Measurements from ENCODE around the gene RPUSD4.

The RPUSD4 gene

DNA sequence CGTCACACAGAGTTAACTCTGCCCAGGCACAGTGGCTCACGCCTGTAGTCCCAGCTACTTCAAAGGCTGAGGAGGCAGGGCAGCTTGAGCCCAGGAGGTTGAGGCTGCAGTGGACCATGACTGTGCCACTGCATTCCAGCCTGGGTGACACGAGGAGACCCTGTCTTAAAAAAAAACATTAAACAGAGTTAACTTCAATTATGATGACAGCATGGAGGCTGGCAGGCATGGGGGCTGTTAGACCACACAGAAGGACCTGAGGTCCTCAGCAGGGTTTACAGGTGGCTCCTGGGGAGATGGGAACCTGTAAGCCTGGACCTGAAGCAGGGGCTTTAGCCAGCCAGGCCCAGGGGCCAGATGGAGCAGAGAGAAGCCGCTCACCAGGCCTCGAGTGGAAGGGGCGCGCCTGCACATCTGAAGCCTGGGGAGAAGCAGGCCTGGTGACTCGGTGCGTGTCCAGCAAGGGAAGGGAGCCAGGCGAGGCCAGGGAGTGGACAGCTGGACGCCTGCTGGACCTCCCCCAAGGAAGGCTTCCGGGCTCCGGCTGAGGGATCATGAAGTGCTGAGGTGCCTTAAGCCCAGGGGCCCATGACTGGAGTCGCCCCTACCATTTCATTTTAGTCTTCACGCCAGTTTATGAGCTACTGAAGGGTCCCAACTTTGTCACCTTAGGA lies 25.3 kb downstream of the RPUSD4 start:
- TF ChIP-seq, protein P1, sequence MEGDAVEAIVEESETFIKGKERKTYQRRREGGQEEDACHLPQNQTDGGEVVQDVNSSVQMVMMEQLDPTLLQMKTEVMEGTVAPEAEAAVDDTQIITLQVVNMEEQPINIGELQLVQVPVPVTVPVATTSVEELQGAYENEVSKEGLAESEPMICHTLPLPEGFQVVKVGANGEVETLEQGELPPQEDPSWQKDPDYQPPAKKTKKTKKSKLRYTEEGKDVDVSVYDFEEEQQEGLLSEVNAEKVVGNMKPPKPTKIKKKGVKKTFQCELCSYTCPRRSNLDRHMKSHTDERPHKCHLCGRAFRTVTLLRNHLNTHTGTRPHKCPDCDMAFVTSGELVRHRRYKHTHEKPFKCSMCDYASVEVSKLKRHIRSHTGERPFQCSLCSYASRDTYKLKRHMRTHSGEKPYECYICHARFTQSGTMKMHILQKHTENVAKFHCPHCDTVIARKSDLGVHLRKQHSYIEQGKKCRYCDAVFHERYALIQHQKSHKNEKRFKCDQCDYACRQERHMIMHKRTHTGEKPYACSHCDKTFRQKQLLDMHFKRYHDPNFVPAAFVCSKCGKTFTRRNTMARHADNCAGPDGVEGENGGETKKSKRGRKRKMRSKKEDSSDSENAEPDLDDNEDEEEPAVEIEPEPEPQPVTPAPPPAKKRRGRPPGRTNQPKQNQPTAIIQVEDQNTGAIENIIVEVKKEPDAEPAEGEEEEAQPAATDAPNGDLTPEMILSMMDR (IDR thresholded peaks at IDR 0.05; ENCODE audit: extremely low read depth, insufficient read depth, missing control alignments), result no peak
- in situ Hi-C loops (cut with MboI; ENCODE audit: low pct_unique_long_range_greater_than_20kb, low sequenced_read_pairs, unreplicated experiment), result no loop called here
- DNase-seq (ENCODE audit: low spot score), result no peak

DNA sequence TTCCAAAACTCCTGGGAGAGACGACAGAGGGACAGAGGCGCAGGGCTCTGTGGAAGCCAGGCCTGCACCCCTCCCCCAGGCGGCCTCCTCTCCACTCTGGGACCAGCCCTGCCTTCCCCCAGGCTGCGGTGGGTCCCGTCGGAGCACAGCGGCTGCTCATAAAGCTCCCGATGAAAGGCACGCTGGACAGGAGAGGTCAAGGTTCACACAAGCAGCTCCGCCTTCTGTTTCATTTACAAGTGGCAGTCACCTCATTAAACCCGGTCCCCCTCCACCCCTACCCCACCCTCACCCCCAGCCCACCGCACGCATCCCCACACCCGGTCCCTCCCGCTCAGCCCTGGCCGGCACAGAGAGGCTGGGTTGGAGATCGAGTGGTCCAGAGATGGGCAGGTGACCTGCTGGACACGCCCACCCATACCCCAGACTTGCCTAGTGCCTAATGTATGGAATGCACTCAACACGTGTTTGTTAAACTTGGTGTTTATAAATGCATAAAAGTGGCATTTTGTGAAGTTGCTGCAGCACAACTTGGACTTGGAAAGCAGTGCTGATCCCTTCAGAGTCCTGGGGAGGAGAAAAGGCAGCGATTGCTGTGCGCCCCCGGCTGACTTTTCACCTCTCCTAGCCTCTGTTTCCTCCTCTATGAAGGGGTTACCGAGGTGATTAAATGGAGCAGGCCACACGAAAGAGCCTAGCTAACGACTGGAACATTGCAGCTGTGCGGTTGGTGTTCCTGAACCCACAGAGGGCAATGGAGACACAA lies 26.0 kb downstream of the RPUSD4 start:
- TF ChIP-seq, protein P1 (IDR thresholded peaks at IDR 0.05; ENCODE audit: extremely low read depth, insufficient read depth, missing control alignments), result no peak
- no peak for DNase-seq (ENCODE audit: low spot score)

DNA sequence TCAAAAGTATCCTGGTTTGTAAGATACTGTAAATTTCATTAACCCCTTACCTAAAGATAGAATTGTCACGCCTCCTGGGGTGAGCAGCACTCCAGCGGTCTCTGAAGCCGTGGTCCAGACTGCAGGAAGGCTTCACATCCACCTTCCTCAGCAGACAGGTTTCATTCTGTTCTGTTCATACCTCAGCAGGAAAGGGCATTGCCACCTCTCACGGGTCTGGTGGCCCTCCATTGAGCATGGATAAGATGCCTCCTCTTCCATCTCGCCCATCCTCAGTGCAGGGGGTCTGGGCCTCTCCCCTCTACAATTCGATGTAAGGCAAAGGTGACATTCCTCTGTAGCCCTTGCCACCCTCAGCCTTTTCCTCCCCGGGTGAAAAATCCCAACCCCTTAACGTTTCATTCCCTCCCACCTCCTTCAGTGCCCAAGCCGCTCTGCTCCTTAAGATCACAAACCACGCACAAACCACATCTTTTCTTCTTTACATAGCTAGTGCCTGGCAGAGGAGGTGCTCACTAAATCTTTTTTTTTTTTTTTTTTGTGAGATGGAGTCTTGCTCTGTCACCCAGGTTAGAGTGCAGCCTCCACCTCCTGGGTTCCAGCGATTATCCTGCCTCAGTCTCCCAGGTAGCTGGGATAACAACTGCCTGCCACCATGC lies 28.5 kb downstream of the RPUSD4 start:
- TF ChIP-seq, protein P1 (IDR thresholded peaks at IDR 0.05; ENCODE audit: extremely low read depth, insufficient read depth, missing control alignments), result no peak
- in situ Hi-C loops (cut with MboI; ENCODE audit: low pct_unique_long_range_greater_than_20kb, low sequenced_read_pairs, unreplicated experiment), result no loop called here
- no peak for DNase-seq (ENCODE audit: low spot score)

More for the DNA sequence above, 26.0 kb downstream of the RPUSD4 start:
- in situ Hi-C loops (cut with MboI; ENCODE audit: low pct_unique_long_range_greater_than_20kb, low sequenced_read_pairs, unreplicated experiment), result no loop called here

DNA sequence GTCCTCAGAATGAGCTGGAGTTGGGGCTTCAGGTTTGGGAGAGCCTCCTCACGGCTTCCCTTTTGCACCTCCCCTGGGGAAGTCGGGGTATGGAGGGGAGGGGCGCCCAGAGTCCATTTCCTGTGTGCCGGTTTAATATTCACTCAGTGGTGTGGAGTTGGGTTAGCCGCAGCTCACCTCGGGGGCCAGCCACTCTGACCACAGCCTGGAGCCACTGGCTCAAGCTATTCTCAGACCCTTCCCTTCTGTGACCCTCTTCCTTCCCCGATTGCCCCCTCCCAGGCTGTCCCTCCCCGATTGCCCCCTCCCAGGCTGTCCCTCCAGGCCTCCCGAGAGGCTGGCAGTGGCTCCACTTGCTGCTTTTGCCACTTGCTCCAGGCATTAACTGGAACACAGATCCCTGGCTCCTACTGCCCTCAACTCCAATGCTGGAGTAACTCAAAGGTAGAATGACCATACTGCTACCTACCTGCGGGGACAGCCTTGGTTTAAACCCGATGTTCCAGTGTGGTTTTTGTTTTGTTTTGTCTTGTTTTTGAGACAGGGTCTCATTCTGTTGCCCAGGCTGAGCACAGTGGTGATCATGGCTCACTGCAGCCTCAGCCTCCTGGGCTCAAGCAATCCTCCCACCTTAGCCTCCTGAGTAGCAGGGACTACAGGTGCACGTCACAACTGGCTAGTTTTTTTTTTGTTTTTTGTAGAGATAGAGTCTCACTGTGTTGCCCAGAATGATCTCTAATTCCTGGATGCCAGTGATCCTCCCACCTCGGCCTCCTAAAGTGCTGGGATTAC lies 29.3 kb downstream of the RPUSD4 start:
- in situ Hi-C loops (cut with MboI; ENCODE audit: low pct_unique_long_range_greater_than_20kb, low sequenced_read_pairs, unreplicated experiment), result no loop called here
- TF ChIP-seq, protein P1 (IDR thresholded peaks at IDR 0.05; ENCODE audit: extremely low read depth, insufficient read depth, missing control alignments), result no peak
- no peak for DNase-seq (ENCODE audit: low spot score)

DNA sequence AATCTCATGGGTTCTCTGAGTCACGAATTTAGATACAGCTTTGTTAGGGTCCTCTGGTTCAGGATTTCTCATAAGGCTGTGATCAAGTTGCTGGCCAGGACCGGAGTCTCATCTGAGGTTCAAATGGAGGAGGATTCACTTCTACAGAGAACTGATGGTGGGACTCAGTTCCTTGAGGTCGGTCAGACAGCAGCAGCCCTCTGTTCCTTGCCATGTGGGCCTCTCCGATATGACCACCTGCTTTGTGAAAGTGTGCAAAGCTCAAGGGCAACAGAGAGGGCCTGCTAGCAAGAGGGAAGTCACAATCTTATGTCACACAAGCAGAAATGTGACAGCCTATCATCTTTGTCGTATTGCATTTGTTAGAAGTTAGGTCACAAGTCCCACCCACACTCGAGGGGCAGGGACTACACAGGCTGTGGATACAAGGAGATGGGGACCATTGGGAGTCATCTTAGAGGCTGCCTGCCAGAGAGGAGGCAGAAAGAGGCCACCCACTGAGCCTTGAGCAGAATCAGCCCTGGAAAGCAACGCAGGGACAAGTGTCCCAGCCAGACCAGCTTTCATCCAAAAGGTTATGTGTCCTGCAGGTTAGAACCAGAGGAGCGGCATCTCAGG lies 34.5 kb downstream of the RPUSD4 start:
- in situ Hi-C loops (cut with MboI; ENCODE audit: low pct_unique_long_range_greater_than_20kb, low sequenced_read_pairs, unreplicated experiment), result no loop called here
- TF ChIP-seq, protein P1 (IDR thresholded peaks at IDR 0.05; ENCODE audit: extremely low read depth, insufficient read depth, missing control alignments), result no peak
- no peak for DNase-seq (ENCODE audit: low spot score)

DNA sequence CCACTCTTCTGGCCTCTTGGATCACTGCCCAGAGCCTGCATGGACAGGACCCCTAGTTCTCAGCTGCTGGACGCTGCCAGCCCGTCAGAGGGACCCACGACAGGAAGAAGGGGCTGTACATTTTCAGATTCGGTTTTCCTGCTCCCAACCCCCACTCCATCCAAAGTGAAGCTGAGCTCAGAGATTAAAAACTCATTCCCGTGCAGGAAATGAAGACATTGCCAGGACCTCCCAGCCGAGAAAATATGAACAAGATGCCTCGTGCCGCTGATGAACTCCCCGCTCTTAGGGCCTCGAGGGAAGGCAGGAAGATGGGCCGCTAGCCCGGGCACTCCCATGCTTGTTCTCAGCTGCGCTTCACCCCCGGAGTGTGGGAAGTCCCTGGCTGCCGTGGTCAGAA lies 36.1 kb downstream of the RPUSD4 start:
- in situ Hi-C loops (cut with MboI; ENCODE audit: low pct_unique_long_range_greater_than_20kb, low sequenced_read_pairs, unreplicated experiment), result no loop called here
- DNase-seq (ENCODE audit: low spot score), result no peak
- TF ChIP-seq, protein P1 (IDR thresholded peaks at IDR 0.05; ENCODE audit: extremely low read depth, insufficient read depth, missing control alignments), result no peak
